ENCODE measurements around the gene KITLG.
"Not testable (repeated sequence)": the region's sequence is repeated elsewhere in the genome, so short reads cannot be mapped to it uniquely, and the experiment has no call there.

KITLG gene, protein sequence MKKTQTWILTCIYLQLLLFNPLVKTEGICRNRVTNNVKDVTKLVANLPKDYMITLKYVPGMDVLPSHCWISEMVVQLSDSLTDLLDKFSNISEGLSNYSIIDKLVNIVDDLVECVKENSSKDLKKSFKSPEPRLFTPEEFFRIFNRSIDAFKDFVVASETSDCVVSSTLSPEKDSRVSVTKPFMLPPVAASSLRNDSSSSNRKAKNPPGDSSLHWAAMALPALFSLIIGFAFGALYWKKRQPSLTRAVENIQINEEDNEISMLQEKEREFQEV

DNA sequence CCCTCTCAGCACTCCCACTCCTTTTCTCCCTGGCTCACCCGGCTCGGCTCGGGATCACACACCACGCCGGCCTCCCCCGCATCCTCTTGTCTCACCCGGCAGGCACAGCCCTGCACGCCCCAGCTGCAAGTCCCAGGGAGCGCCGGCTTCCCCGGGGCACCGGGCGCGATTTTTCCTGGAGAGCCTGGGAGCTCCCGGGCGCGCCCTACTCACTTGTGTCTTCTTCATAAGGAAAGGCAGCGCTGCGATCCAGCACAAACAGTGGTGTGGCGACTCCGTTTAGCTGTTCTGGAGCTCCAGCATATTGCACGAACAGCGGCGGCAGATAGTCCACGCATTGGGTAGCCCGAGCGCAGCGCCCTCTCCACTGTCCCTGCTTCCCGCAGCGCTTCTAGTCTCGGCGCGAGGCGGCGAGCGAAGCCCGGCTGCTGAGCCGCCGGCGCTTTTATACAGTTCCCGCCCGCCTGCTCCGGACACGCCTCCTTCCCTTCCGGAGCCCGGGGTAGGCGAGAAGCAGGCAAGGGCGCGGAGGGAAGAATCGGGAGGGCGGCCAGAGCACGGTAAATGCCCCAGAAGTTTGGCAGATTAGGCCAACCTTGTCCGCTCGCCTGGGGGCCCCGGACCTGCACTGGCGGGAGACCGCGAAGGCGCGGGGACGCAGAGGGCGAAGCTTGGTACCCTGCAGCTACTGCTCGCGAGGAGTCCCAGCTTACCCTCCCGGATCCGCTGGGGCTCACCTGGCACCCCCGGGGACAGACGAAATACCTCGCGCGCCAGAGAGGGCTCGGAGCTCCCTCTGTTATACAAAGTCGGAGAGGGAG, at the start of gene KITLG:
KITLG (minus strand) TSS at position 421 of the 821 bp plus-strand sequence; CDS start at position 228, 193 bp downstream.
- peak; percentile 88 to 99 (median 97) for DNase-seq

GRCh38 chr12:88628856-88629509, 48.7 kb upstream of the KITLG start:
- DNase-seq, result no peak

DNA sequence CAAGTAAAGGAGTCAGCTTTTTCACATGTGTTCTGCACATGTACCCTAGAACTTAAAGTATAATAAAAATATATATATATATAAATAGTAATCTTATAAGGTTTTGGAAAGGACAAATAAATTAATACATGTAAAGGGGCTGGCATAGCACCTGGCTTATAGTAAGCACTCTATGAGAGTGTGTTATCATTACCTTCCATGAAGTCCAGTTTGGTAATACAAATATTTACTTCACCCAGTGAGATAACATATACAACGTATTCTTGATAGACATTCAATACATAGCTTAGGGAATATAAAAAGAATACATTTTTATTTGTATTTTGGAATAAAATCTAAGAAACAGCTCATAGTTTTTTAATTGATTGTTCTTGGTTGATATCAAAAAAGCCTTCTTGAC, 47.8 kb upstream of the KITLG start:
- not testable (repeated sequence) for DNase-seq

- DNase-seq, result no peak
Measured at GRCh38 chr12:88627501-88627900, 47.2 kb upstream of the KITLG start.

- no peak for DNase-seq
Measured at GRCh38 chr12:88625356-88625755, 45.1 kb upstream of the KITLG start.

DNA sequence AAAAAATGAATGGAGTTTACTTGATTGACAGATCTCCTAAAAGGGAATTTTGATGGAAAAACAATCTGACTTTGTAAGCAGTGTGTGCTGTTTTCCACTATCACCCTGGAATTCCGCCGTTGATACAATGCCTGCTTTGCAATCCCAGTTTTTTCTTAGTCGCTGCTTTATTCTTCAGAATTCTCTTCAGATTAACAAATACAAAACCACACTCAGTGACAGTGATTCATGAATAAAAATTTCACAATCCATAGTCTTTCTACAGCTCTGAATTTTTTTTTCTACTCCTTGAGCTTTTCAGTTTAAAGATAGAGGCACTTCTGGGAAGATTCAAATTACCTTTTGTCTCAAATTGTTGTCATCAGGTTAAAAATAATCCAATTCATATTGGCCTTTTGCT, 44.6 kb upstream of the KITLG start:
- DNase-seq, result no peak

DNA sequence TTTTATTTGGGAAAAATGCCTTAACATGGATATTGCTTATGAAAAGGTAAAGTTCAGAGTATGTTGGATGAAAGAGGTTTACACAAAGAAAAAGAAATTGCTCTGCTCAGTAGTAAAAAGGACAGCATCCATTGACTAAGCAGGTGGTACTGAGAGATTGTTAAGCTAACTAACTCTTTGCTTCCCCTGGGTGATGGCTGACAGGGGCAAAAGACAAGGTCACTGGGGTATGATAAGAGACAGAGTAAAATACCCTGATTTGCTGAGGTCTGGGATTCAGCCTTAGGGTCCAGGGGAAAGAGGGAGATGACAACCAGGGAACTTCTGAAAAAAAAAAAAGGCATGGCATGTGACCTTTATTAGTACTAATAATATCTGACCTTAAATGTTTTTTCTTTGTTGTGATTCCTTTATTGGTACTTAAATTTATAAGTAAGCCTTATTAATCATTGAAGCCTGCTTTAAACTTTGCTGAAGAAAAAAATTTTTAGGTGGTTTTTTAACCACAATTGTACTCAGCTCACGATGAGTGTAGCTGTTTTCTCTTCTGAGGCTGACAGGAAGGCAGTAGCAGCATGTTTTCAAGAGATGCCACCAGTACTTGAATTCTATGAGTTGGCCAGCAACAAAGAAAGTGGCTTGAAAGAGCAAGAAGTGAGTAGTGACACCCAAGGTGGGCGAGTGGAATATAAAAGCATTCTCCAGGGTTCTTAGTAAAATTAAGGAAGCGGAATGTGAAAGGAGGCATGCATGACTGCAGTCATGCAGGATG, 43.7 kb upstream of the KITLG start:
- no peak for DNase-seq

DNA sequence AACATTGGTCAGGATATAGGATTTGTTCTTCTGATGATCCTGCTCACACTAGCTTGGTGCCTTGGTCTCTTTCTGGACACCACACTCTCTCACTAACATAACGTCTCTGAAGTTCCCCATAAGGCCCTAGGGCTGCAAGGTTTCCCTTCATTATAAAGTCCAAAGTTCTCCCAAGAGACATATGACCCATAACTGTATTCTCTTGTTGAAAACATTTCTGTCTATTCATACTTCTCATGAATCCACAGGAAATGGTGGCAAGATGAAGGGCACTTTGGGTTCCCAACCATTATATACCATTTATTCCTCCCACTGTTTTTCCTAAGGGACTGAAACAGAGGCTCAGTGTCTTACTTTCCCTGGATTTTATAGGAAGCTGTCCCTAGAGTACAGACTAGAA, 37.1 kb upstream of the KITLG start:
- DNase-seq, result no peak

- DNase-seq, result no peak
Measured at GRCh38 chr12:88615490-88615889, 35.2 kb upstream of the KITLG start.

- no peak for DNase-seq
Measured at GRCh38 chr12:88604646-88605045, 24.4 kb upstream of the KITLG start.

GRCh38 chr12:88600272-88600671, 20.0 kb upstream of the KITLG start:
- DNase-seq, result no peak

DNA sequence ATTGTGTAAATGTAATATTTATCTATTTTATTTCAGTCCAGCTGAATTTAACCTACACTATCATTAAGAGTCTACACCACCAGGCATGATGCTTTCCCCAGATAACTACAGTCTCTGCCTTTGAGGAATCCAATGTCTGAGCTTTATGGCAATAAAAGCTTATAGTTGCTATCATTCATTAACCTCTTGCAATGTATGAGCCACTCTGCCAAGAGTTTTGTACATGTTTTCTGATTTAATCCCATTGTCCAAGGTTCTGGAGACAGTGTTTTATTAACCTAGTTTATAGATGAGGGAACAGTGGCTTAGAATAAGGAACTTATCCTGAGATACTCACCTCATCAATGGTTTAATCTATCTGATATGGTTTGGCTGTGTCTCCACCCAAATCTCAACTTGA, 17.1 kb upstream of the KITLG start:
- DNase-seq, result no peak

DNA sequence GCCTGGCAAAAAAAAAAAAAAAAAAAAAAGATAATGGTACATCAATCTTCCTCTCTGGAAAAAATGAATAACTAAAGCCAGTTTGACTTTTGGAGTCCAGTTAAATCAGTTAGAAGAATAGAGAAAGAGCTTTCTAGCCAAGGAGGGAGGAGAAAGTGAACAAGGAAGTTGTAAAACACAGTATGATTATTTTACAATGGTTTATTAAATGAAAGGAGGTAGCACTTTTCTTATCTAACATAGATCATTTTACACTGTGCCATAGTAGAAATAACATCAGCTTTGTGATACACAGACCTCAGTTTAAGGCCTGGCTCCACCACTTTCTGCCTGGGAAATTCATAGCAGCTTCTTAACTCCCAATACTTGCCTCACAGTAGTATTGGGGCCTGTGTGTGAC, 15.4 kb upstream of the KITLG start:
- no peak for DNase-seq

- DNase-seq, result no peak
Measured at GRCh38 chr12:88594780-88595179, 14.5 kb upstream of the KITLG start.

DNA sequence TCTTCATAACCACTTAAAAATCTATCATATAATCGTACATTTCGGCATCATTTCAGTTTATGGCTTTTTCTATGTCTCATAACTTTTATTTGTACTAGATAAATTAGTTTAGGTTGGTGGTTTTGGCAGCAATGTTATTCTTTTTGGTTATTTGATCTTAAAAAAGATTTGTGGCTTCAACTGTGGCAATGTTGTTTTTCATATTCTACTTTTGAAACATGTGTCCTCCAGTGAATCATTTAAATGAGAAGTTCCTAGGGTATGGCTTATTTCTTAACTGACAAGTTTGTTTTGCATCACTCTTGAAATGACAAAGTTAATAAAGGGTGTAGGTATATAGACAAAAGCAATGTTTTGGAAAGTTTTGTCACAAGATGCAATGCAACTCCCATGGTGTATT, 11.1 kb upstream of the KITLG start:
- no peak for DNase-seq

DNA sequence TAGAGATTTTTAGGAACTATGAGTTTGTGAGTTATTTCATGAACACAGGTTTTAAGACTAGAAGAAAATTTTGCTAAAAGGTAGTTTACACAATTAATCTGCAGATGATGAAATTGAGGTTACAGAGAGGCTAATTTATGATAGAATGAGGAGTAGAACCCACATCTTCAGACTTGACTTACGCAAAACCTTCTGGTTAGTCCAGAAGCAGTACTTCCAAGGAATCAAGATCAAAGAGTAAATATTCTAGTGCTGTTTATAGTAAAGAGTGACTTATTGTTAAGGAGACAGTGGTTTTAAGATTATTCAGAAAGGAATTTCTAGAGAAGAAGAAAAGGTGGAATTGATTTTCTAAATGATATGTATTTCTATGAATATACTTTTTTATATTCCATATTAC, 10.6 kb upstream of the KITLG start:
- DNase-seq, result no peak

- no peak for DNase-seq
Measured at GRCh38 chr12:88585077-88585476, 4.8 kb upstream of the KITLG start.

DNA sequence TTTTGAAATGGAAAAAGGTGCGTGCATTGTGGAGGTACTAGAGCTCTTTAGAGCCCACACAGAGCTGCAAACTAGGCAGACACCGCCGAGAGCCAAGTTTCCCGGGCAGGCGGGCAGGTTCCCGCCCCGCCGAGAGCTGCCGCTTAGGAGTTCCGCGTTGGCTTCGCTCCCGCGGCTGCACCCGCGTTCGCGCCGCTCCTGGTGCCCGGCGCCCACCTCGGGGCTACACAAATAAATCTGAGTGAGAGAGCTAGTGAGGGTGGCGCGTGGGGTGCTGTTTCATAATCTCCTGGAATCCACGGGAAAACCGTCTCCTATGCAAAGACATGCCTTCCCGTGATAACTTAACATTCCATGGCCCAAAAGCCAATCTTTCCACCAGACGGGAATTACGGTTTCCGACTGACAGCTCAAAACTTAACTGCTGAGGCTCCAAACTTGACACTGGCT, 645 bp downstream of the KITLG start:
- DNase-seq, result peak; percentile 53 to 90 (median 86)

DNA sequence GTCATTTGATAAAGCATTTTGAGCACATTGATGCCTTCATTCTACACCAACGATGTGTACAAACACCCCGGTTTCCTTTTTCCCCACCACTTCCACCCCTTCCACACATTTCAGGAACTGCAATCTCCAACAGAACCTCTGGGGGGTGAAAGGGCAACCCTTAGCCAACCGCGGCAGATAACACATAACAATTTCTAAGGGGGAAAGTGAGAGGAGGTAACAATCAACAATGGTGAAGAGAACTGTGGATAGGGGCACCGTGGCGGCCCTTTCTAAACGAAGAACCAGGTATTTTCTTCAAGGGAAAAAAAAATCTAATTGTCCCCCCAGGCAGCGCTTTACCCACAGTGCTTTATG, 1.1 kb downstream of the KITLG start:
- DNase-seq, result peak; percentile 53 to 94 (median 92)

DNA sequence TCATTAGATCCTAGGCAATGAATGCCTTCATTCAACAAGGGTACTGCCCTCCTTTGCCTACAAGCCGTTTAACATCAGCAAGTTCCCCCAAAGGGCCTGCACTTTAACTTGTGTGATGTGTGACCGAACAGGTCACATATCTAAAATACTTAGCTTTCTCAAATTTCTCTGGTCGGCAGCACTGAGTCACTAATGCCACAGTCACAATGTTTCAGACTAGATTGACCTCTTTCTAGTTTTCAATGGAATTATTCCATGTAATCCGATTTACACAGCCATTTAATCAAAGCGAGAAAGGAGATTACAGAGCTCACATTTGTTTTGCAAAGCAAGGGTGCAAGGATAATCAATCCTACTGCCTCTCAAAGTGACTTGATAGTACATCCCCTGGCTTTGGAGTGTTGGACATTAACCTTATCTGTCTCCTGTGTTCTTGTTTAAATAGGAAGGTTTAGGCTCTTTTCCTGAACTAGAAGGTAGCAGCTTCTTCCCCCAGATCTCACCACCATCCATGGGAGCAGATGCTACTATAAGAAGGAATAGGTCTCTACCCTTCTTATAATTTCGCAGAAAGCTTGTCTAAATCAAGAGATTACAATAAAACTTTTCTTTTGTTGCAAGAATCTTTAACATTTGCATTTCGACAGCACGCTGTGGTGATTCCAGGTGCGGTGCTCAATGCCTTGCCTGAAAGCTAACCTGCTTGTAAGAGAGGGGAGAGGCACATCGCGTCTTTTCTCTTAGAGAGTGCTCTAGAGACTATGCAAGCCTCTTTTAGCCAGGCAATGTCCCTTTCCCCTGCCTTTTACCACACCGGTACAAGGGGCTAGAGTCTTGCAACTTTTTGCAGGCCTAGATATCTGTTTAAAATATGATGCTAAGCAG, 1.8 kb downstream of the KITLG start:
- DNase-seq, result peak; percentile 43 to 94 (median 92)

DNA sequence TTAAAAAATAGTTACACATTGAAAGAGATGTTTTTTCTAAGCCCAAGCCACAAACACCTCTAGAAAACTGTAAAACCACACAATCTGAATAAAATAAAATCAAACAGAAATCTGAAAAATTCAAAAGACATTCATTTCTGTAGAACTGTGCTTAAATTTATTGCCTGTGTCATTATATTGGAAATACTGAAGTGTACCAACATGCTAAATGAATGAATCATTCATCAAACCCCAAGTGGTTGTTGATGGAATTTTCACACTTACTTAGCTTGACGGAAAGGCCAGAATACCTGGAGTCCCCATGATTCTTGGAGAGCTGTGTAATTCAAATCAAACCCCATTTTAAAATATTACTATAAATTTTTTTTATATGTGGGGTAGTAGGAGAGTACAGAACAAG, 2.7 kb downstream of the KITLG start:
- peak in 2 of 3 experiments; percentile 23 to 67 for DNase-seq

DNA sequence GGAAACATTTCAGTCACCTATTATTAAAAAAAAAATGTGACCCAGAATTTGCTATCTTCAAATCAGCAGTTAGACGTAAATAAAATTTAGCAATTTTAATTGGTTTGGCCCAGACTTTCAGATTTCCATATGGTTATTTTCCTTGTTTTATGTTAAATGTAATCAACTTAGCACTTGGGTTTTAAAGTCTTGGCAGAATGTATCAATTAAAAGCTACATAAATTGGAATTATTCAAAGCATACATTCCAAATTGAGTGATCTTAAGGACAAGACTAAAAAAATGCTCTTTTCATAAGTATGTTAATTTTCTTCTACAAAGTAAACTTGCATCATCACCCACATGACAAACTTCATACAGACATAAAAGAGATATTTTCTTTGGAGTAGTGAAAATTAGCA, 3.4 kb downstream of the KITLG start:
- no peak for DNase-seq

Measured in NCI-H1417 (cell line).